ENCODE data around the gene WWP2. TPM values are rescaled to one million over a fixed set of nuclear protein-coding genes. Genes with fewer than 3 reads are reported as not detected.

Gene WWP2
- polyA plus RNA-seq, 3 donors = 29.6 to 54.4 (median 46.0) TPM

GRCh38 chr16:69929480-69929879 is 167.3 kb downstream of the WWP2 start:
- Mint-ChIP-seq H3K4me1 (no peaks in the 10 kb centered on the region), H3K4me3 (no peak overlapping the region), H3K27me3 (ENCODE audit: low read depth in 3 of 3) (peaks cover 0 to 2% (median 2%) of the 10 kb centered on the region in 3 donors), H3K36me3 (peaks cover 80 to 97% of the 10 kb centered on the region in 2 donors), H3K9me3 (peaks cover 0 to 2% (median 0%) of the 10 kb centered on the region in 7 donors), H3K27ac (peak overlapping the region in 1 of 7 donors; percentile 15)
- Histone ChIP-seq H3K79me2 (ENCODE audit: insufficient read depth, low read length) (no peaks in the 10 kb centered on the region), H3K4me1 (ENCODE audit: control insufficient read depth in 1 of 2, insufficient read depth in 2 of 2, low read length in 2 of 2) (no peaks in the 10 kb centered on the region), H3K9ac (ENCODE audit: insufficient read depth, low read length, poor library complexity, severe bottlenecking) (no peak overlapping the region), H3K4me3 (replicated peaks in 1 of 3; ENCODE audit: low read depth in 2 of 3, low read length in 3 of 3) (no peak overlapping the region), H3K27me3 (ENCODE audit: control insufficient read depth in 2 of 2, insufficient read depth in 2 of 2, low read length in 2 of 2) (no peaks in the 10 kb centered on the region), H3K4me2 (replicated peaks; ENCODE audit: extremely low read depth, low read length, poor library complexity, severe bottlenecking) (no peak overlapping the region), H3K9me3 (replicated peaks in 1 of 2; ENCODE audit: control insufficient read depth in 1 of 2, insufficient read depth in 1 of 2, low read length in 2 of 2) (no peaks in the 10 kb centered on the region), H3K27ac (ENCODE audit: low read depth in 1 of 2, low read length in 2 of 2) (no peak overlapping the region), H4K20me1 (ENCODE audit: insufficient read depth, low read length) (peaks cover 10% of the 10 kb centered on the region), H2AFZ (ENCODE audit: insufficient read depth, low read depth, low read length, poor library complexity, severe bottlenecking) (no peak overlapping the region), H3K36me3 (replicated peaks in 1 of 2; ENCODE audit: control insufficient read depth in 1 of 2, insufficient read depth in 2 of 2, low read length in 2 of 2) (peaks cover 80 to 97% of the 10 kb centered on the region in 2 donors)
- intact Hi-C loops (cut with micrococcal nuclease) = no loop called here
- 97% methylated on average over 8 of the region's 9 CpGs for WGBS (ENCODE audit: insufficient coverage)
- no peak for DNase-seq
- TF ChIP-seq CTCF (IDR thresholded peaks at IDR 0.05) = no peak

GRCh38 chr16:69930117-69930776 is 168.1 kb downstream of the WWP2 start:
- H3K36me3 ChIP-seq (replicated peaks in 1 of 2; ENCODE audit: control insufficient read depth in 1 of 2, insufficient read depth in 2 of 2, low read length in 2 of 2) = peaks cover 82 to 98% of the 10 kb centered on the region in 2 donors
- H3K79me2 ChIP-seq (ENCODE audit: insufficient read depth, low read length) = no peaks in the 10 kb centered on the region
- DNase-seq = peak; percentile 16 to 36 (median 18)
- H3K9me3 ChIP-seq (replicated peaks in 1 of 2; ENCODE audit: control insufficient read depth in 1 of 2, insufficient read depth in 1 of 2, low read length in 2 of 2) = no peaks in the 10 kb centered on the region
- Mint-ChIP-seq H3K27me3 (ENCODE audit: low read depth in 3 of 3) (peaks cover 0 to 2% (median 2%) of the 10 kb centered on the region in 3 donors), H3K9me3 (peaks cover 0 to 2% (median 0%) of the 10 kb centered on the region in 7 donors), H3K4me3 (no peak overlapping the region), H3K4me1 (no peaks in the 10 kb centered on the region), H3K36me3 (peaks cover 81 to 98% of the 10 kb centered on the region in 2 donors), H3K27ac (peak overlapping the region in 2 of 7 donors; percentile 1 to 10)
- H3K27ac ChIP-seq (ENCODE audit: low read depth in 1 of 2, low read length in 2 of 2) = no peak overlapping the region
- WGBS (ENCODE audit: insufficient coverage) = 85% methylated on average over 9 of the region's 12 CpGs
- no peaks in the 10 kb centered on the region for H3K27me3 ChIP-seq (ENCODE audit: control insufficient read depth in 2 of 2, insufficient read depth in 2 of 2, low read length in 2 of 2)
- intact Hi-C loops (cut with micrococcal nuclease) = no loop called here
- peaks cover 10% of the 10 kb centered on the region for H4K20me1 ChIP-seq (ENCODE audit: insufficient read depth, low read length)
- no peak overlapping the region for H3K4me2 ChIP-seq (replicated peaks; ENCODE audit: extremely low read depth, low read length, poor library complexity, severe bottlenecking)
- H3K4me1 ChIP-seq (ENCODE audit: control insufficient read depth in 1 of 2, insufficient read depth in 2 of 2, low read length in 2 of 2) = no peaks in the 10 kb centered on the region
- H3K4me3 ChIP-seq (replicated peaks in 1 of 3; ENCODE audit: low read depth in 2 of 3, low read length in 3 of 3) = no peak overlapping the region
- TF ChIP-seq CTCF (IDR thresholded peaks at IDR 0.05) = peak; percentile 79
- H3K9ac ChIP-seq (ENCODE audit: insufficient read depth, low read length, poor library complexity, severe bottlenecking) = no peak overlapping the region
- H2AFZ ChIP-seq (ENCODE audit: insufficient read depth, low read depth, low read length, poor library complexity, severe bottlenecking) = no peak overlapping the region
